KMS-11 (cell line): Measurements from ENCODE around the gene PEX3.

Source experiments
- H2AFZ ChIP-seq: fragments of 200-600 bp; sonication (generic); 2 replicates; pipeline ENCODE4 v1.6.1; 2016; ENCODE audit warnings: antibody characterized with exemption, mixed run types, low read depth
- H3K27ac ChIP-seq: fragments of 200-600 bp; sonication (generic); 2 replicates; pipeline ENCODE4 v1.6.1; 2016; ENCODE audit warnings: mild to moderate bottlenecking, mixed run types
- H3K27me3 ChIP-seq: fragments of 200-600 bp; sonication (generic); 2 replicates; pipeline ENCODE4 v1.6.1; 2017; ENCODE audit warnings: mild to moderate bottlenecking, low read depth, mixed run types, moderate library complexity; ENCODE audit not compliant: insufficient read depth
- H3K36me3 ChIP-seq: fragments of 200-600 bp; sonication (generic); 2 replicates; pipeline ENCODE4 v1.6.1; 2017; ENCODE audit warnings: mild to moderate bottlenecking, mixed run types; ENCODE audit not compliant: insufficient read depth
- H3K4me1 ChIP-seq: fragments of 200-600 bp; sonication (generic); 2 replicates; pipeline ENCODE4 v1.6.1; 2016; ENCODE audit warnings: mild to moderate bottlenecking, low read depth, mixed run types; ENCODE audit not compliant: poor library complexity, severe bottlenecking
- H3K4me2 ChIP-seq: fragments of 200-600 bp; sonication (generic); 2 replicates; pipeline ENCODE4 v1.7.0; 2016; ENCODE audit warnings: mild to moderate bottlenecking, mixed run types
- H3K4me3 ChIP-seq: fragments of 200-600 bp; sonication (generic); IDR thresholded peaks from 2 replicates; pipeline ENCODE4 v1.6.1; 2017; ENCODE audit warnings: low read depth, low read length, mixed read lengths; ENCODE audit not compliant: insufficient read depth
- H3K79me2 ChIP-seq: fragments of 200-600 bp; sonication (generic); 2 replicates; pipeline ENCODE4 v1.6.1; 2016; ENCODE audit warnings: low read depth, mixed run types; ENCODE audit not compliant: insufficient read depth
- H3K9ac ChIP-seq: fragments of 200-600 bp; sonication (generic); 2 replicates; pipeline ENCODE4 v1.6.1; 2016; ENCODE audit warnings: mild to moderate bottlenecking, mixed run types
- H4K20me1 ChIP-seq: fragments of 200-600 bp; sonication (generic); 2 replicates; pipeline ENCODE4 v1.6.1; 2016; ENCODE audit warnings: mild to moderate bottlenecking, mixed run types; ENCODE audit not compliant: insufficient read depth
- TF ChIP-seq, protein P1 (sequence below): fragments of 200-600 bp; sonication (generic); conservative IDR thresholded peaks from 2 replicates; pipeline ENCODE4 v1.6.1; 2017; ENCODE audit warnings: low read depth, mild to moderate bottlenecking, antibody characterized with exemption, low read length, moderate library complexity, mixed read lengths

Gene PEX3

DNA sequence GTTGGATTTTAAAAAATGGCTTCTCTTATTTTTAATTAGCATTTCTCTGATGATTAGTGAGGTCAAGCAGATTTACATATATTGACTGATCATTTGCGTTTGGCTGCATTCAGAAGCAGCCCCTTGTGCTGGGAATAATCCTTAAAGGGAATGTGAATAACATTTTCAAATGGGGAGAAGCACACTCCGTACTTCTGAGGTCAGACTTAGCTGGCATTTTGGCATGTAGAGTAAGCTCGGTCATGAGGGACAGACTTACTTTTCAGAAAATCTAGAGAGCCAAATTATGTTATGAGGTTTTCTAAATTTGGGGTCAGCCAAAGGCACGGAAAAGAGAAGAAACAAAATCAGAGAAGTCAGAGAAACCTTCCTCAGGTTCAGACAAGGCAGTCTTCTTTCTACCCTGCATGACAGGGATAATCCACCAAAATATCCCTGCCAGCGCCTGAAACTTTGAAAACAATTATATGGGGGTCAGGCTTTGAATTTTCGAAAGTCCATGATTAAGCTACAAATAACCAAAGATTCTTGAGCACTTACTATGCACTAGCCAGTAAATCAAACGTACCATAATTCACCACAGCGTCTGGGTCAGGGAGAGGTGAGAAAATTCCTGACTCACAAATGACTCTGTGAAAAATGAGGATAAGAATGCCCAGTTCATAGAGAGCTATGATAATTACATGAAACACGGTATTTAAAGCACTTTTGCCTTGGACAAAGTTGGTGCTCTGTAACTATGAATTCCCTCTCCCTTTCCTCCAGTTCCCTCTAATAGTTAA, 45.0 kb upstream of the PEX3 start:
- Histone ChIP-seq H3K4me2 (no peak overlapping the region), H4K20me1 (no peaks in the 10 kb centered on the region), H2AFZ (no peak overlapping the region), H3K4me1 (no peaks in the 10 kb centered on the region), H3K79me2 (no peaks in the 10 kb centered on the region), H3K36me3 (no peaks in the 10 kb centered on the region), H3K4me3 (no peak overlapping the region), H3K27ac (no peak overlapping the region), H3K27me3 (no peaks in the 10 kb centered on the region), H3K9ac (no peak overlapping the region)
- TF ChIP-seq, protein P1, sequence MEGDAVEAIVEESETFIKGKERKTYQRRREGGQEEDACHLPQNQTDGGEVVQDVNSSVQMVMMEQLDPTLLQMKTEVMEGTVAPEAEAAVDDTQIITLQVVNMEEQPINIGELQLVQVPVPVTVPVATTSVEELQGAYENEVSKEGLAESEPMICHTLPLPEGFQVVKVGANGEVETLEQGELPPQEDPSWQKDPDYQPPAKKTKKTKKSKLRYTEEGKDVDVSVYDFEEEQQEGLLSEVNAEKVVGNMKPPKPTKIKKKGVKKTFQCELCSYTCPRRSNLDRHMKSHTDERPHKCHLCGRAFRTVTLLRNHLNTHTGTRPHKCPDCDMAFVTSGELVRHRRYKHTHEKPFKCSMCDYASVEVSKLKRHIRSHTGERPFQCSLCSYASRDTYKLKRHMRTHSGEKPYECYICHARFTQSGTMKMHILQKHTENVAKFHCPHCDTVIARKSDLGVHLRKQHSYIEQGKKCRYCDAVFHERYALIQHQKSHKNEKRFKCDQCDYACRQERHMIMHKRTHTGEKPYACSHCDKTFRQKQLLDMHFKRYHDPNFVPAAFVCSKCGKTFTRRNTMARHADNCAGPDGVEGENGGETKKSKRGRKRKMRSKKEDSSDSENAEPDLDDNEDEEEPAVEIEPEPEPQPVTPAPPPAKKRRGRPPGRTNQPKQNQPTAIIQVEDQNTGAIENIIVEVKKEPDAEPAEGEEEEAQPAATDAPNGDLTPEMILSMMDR: no peak

- H2AFZ ChIP-seq: no peak overlapping the region
- no peak overlapping the region for H3K9ac ChIP-seq
- H3K79me2 ChIP-seq: no peaks in the 10 kb centered on the region
- TF ChIP-seq, protein P1: no peak
- H3K27me3 ChIP-seq: no peaks in the 10 kb centered on the region
- H4K20me1 ChIP-seq: no peaks in the 10 kb centered on the region
- no peak overlapping the region for H3K4me2 ChIP-seq
- H3K36me3 ChIP-seq: no peaks in the 10 kb centered on the region
- H3K27ac ChIP-seq: no peak overlapping the region
- no peaks in the 10 kb centered on the region for H3K4me1 ChIP-seq
- no peak overlapping the region for H3K4me3 ChIP-seq
Measured at GRCh38 chr6:143406673-143407072, 43.9 kb upstream of the PEX3 start.

DNA sequence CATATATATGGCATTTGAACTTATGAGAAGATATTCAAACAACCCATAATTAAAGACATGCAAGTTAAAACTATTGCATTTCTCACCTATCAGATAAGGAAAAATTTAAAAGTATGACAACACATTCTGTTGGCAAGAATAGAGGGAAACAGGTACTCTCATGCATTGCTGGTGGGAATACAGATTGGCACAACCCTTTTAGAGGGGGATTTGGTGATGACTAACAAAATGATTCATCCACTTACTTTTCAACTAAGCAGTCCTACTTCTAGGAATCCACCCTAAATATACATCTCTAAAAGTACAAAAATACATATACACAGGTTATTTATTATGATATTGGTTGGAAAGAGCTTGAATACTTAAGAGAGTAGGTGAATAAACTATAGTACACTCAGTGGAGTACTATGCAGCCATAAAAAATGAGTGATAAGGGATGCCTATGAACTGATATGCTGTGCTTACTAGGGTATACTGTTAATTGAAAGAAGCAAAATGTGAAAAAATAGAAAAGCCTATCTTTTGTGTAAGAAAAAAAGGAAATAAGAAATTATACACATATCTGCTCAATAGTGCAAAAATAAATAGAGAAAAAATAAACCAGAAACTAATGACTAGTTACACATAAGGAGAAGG, 42.3 kb upstream of the PEX3 start:
- no peaks in the 10 kb centered on the region for H3K4me1 ChIP-seq
- H3K79me2 ChIP-seq: no peaks in the 10 kb centered on the region
- H3K9ac ChIP-seq: no peak overlapping the region
- no peaks in the 10 kb centered on the region for H3K36me3 ChIP-seq
- no peak overlapping the region for H3K27ac ChIP-seq
- H3K4me3 ChIP-seq: no peak overlapping the region
- H4K20me1 ChIP-seq: no peaks in the 10 kb centered on the region
- TF ChIP-seq, protein P1: no peak
- no peak overlapping the region for H2AFZ ChIP-seq
- no peak overlapping the region for H3K4me2 ChIP-seq
- H3K27me3 ChIP-seq: no peaks in the 10 kb centered on the region

DNA sequence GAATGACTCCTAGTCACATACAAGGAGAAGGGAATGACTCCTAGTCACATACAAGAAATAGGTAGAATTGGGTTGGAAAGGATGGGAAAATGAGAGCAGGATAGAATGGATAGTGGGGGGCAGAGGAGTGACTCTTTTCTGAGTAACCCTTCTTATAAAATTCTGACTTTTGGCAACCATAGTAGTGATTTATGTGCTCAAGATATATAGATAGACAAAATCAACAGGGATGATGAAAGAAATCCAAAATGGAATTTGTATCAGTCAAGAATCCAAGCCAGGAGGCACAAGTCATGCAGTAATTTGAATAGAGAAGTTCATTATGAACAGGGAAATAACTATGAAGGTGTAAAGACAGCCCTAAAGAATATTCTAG, 41.8 kb upstream of the PEX3 start:
- no peak overlapping the region for H3K4me2 ChIP-seq
- no peak overlapping the region for H3K9ac ChIP-seq
- no peaks in the 10 kb centered on the region for H3K79me2 ChIP-seq
- H3K4me3 ChIP-seq: no peak overlapping the region
- no peak overlapping the region for H3K27ac ChIP-seq
- no peaks in the 10 kb centered on the region for H4K20me1 ChIP-seq
- no peak overlapping the region for H2AFZ ChIP-seq
- TF ChIP-seq, protein P1: no peak
- no peaks in the 10 kb centered on the region for H3K27me3 ChIP-seq
- H3K36me3 ChIP-seq: no peaks in the 10 kb centered on the region
- no peaks in the 10 kb centered on the region for H3K4me1 ChIP-seq
